LoVo (cell line): ENCODE data around the gene DMRTC1B.
"Not testable (repeated sequence)": the region's sequence is repeated elsewhere in the genome, so short reads cannot be mapped to it uniquely, and the experiment has no call there.

Experiments used
- DNase-seq: peaks from one replicate; pipeline ENCODE4 v3.0.0-alpha.2; 2016; ENCODE audit warnings: low spot score

DMRTC1B gene

GRCh38 chrX:72776653-72777466 is at the start of gene DMRTC1B:
Gene DMRTC1B, plus strand, starts transcription at chrX:72776890. Its CDS starts 68,246 bp downstream, at chrX:72845136.
- not testable (repeated sequence) for DNase-seq

GRCh38 chrX:72727846-72728245 is 48.8 kb upstream of the DMRTC1B start:
- DNase-seq = no peak

GRCh38 chrX:72733636-72734035 is 43.1 kb upstream of the DMRTC1B start:
- DNase-seq = not testable (repeated sequence)

DNA sequence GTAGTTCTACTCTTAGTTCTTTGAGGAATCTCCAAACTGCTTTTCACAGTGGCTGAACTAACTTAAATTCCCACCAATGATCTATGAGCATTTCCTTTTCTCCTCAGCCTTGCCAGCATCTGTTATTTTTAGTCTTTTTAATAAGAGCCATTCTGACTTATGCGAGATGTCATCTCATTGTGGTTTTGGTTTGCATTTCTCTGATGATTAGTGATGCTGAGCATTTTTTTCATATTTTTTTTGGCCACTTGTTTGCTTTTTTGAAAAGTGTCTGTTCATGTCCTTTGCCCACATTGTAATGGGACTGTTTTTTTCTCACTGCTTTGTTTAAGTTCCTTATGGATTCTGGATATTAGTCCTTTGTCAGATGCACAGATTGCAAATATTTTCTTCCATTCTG is 41.1 kb upstream of the DMRTC1B start:
- DNase-seq = no peak

GRCh38 chrX:72745546-72745945 is 31.1 kb upstream of the DMRTC1B start:
- DNase-seq = not testable (repeated sequence)

GRCh38 chrX:72748545-72748944 is 28.1 kb upstream of the DMRTC1B start:
- DNase-seq = not testable (repeated sequence)

GRCh38 chrX:72760454-72760853 is 16.2 kb upstream of the DMRTC1B start:
- DNase-seq = not testable (repeated sequence)

DNA sequence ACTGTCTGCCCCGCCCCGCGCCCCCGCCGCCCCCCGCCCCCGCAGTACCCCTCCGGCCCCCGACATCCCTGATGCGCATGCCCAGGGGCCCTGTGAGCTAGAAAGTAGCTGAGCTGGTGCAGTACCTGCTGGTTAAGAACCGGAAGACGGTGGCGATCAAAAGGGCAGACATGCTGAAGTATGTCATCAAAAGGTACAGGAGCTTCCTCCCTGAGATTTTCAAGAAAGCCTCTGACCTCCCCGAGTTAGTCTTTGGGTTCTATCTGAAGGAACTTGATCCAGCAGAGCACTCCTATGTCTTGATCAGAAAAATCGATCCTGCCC is 739 bp downstream of the DMRTC1B start:
- DNase-seq = not testable (repeated sequence)

DNA sequence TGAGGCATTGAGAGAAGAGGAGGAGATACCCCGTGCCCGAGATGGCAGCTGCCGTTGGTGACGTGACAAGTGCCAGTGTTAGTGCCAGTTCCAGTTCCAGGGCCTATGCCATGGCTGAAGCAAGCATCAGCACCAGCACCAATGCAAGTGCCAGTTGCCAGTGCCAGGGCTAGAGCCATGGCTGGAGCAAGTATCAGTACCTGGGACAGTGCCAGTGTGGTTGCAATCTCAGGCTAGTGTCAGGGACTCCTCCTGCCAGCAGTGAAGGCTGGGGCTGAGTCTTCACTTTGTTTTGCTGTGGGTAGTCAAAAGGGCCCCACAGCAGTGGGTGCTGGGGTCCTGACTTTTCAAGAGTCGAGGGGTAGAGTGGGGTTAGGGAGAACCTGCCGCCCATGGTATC is 1.5 kb downstream of the DMRTC1B start:
- not testable (repeated sequence) for DNase-seq

DNA sequence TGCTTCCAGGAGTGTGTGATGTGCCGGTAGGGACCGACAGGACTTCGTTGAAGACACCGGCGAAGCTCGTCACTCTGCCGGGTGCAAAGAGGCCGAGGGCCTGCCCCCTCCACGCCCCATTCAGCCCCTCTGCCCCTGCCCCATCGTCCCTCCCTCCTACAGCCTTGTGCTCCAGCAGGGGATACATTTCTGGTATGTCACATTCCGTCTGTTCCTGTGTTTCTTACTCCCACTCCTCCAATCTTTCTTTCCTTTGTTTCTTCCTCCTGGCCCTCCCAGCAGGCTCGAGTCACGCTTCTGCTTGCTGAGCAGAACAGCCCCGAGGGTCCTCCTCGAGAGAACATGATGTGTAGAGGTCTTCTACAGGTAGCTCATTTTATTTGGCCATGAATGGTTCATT is 5.9 kb downstream of the DMRTC1B start, which contains the start of gene FAM236B:
TSS of gene FAM236B (minus strand) at position 101 of the 400 bp plus-strand sequence. CDS start at position 1, 100 bp downstream.
- DNase-seq = not testable (repeated sequence)

GRCh38 chrX:72783365-72783936 is 6.8 kb downstream of the DMRTC1B start:
- DNase-seq = not testable (repeated sequence)

DNA sequence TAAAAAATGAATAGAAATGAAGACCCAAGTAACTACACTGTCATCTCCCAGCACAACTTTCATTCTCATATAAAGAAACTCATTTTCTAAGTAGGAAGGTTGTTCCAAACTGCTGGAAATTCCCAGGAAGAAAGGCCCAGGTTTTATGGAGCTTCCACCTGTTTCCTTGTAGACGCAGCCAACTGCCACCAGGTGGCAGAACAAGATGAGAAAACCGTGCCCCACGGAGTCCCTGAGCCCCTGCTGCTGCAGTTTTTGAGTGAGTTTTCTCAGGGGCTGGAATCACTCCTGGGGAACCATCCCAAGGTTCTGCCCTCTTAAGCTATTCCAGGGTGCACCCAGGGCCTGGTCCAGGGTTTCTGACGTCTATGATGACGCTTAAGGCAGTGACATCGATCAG is 7.3 kb downstream of the DMRTC1B start:
- not testable (repeated sequence) for DNase-seq

DNA sequence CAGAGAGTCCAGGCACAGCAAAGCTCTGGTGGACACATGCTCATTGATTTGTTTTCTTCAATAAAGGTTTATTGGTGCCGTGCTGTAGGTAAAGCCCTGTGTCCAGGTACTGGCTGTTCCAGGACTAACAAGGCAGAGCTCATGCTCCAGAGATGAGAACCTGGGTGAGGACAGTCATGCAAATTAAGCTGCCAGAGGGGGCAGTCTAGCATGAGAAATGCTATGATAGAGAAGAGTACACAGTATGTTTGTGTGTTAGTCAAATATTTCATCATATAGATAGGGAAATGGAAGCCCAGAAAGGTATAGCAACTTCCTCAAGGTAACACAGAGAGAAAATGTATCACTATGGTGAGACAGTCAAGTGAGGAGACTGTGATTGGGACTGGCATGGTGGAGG is 11.5 kb downstream of the DMRTC1B start:
- not testable (repeated sequence) for DNase-seq

DNA sequence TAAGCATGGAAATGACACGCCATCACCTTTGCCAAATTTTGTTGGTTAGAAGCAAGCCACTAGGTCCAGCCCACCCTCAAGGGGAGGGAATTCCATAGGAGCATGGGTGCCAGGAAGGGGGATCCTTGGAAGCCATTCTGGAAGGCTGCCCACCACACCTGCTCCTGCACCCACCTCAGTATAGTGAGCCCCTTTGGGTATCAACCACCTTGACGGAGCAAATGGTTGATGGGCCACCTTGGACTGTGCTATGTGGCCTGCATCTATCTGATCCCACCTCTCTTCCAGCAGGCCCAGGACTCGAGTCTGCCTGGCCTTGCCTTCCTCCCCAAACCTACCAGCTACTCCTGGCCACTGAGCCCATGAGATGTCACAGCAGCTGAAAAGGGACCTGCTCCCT is 13.7 kb downstream of the DMRTC1B start:
- DNase-seq = not testable (repeated sequence)

DNA sequence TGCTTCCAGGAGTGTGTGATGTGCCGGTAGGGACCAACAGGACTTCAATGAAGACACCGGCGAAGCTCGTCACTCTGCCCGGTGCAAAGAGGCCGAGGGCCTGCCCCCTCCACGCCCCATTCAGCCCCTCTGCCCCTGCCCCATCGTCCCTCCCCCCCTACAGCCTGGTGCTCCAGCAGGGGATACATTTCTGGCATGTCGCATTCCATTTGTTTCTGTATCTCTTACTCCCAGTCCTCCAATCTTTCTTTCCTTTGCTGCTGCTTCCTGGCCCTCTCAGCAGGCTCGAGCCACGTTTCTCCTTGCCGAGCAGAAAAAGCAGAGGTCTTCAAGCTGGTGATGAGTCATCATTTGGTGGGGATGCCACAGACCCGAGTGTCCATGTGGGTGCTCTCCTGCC is 31.4 kb downstream of the DMRTC1B start, which contains the start of gene FAM236D:
TSS of gene FAM236D (minus strand) at position 101 of the 400 bp plus-strand sequence. CDS start at position 1, 100 bp downstream.
- DNase-seq = not testable (repeated sequence)

GRCh38 chrX:72830701-72831100 is 54.0 kb downstream of the DMRTC1B start:
- DNase-seq = not testable (repeated sequence)

DNA sequence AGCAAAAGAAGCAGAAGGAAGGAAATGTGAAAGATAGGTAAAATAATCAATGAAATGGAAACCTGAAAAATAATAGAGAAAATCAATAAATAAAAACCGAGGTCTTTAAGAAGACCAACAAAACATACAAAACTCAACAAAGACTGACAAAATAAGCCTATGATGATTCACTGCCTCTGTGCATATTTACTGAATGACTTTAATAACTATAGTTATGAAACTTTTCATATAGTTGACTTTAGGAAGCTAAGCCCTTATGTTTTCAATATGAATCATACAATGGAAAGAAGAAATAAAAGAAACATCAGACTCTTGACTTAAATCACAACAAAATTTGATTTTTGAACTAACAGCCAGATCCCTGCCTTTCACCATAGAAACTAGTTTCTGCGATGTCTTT is 60.8 kb downstream of the DMRTC1B start:
- DNase-seq = not testable (repeated sequence)

- DNase-seq = not testable (repeated sequence)
These were observed 106.2 kb downstream of the DMRTC1B start for GRCh38 chrX:72882898-72883297.

GRCh38 chrX:72889740-72890139 is 113.0 kb downstream of the DMRTC1B start:
- DNase-seq = not testable (repeated sequence)
